HEK293T (cell line): ENCODE data around the gene VDAC1.

ENCODE experiments used
- CTCF ChIA-PET: fragments of 350-600 bp; formaldehyde crosslinking; extraction: SDS; loops from one replicate; lab custom pipeline; 2021; ENCODE audit warnings: antibody characterized with exemption, inconsistent platforms; lab: Yijun Ruan, JAX
- POLR2A ChIA-PET: fragments of 350-600 bp; formaldehyde crosslinking; extraction: SDS; loops from one replicate; lab custom pipeline; 2020; ENCODE audit warnings: antibody characterized with exemption, inconsistent platforms; lab: Yijun Ruan, JAX
- DNase-seq: peaks from one replicate; pipeline ENCODE4 v3.0.0; 2012; ENCODE audit warnings: mixed read lengths; ENCODE audit errors: extremely low spot score
- ARNT ChIP-seq: fragments of 450-650 bp; IDR thresholded peaks from 2 replicates; pipeline ENCODE4 v1.6.1; 2017; ENCODE audit warnings: mild to moderate bottlenecking
- BHLHE40 ChIP-seq: fragments of 450-650 bp; IDR thresholded peaks from 2 replicates; pipeline ENCODE4 v1.6.1; 2016; ENCODE audit warnings: mild to moderate bottlenecking, moderate library complexity, borderline replicate concordance
- CTBP1 ChIP-seq: fragments of 450-650 bp; IDR thresholded peaks from 2 replicates; pipeline ENCODE4 v1.6.1; 2016; ENCODE audit warnings: borderline replicate concordance
- ELF4 ChIP-seq: fragments of 450-650 bp; IDR thresholded peaks from 2 replicates; pipeline ENCODE4 v1.6.1; 2017; ENCODE audit warnings: antibody characterized with exemption
- FOXA1 ChIP-seq: fragments of 450-650 bp; IDR thresholded peaks from 2 replicates; pipeline ENCODE4 v1.6.1; 2016; ENCODE audit warnings: mild to moderate bottlenecking
- FOXK2 ChIP-seq: fragments of 450-650 bp; IDR thresholded peaks from 2 replicates; pipeline ENCODE4 v1.6.1; 2016; ENCODE audit warnings: mild to moderate bottlenecking
- FOXM1 ChIP-seq: fragments of 450-650 bp; IDR thresholded peaks from 2 replicates; pipeline ENCODE4 v1.6.1; 2017; ENCODE audit warnings: mild to moderate bottlenecking, borderline replicate concordance
- HDGF ChIP-seq: fragments of 450-650 bp; IDR thresholded peaks from 2 replicates; pipeline ENCODE4 v1.6.1; 2017; ENCODE audit warnings: antibody characterized with exemption, borderline replicate concordance
- L3MBTL2 ChIP-seq: fragments of 450-650 bp; conservative IDR thresholded peaks from 2 replicates; pipeline ENCODE4 v1.6.1; 2016; ENCODE audit warnings: mild to moderate bottlenecking
- LEF1 ChIP-seq: fragments of 450-650 bp; IDR thresholded peaks from 2 replicates; pipeline ENCODE4 v1.6.1; 2017; ENCODE audit warnings: mild to moderate bottlenecking, borderline replicate concordance
- NFRKB ChIP-seq: fragments of 450-650 bp; IDR thresholded peaks from 2 replicates; pipeline ENCODE4 v1.6.1; 2016; ENCODE audit warnings: mild to moderate bottlenecking, moderate library complexity
- PKNOX1 ChIP-seq: fragments of 450-650 bp; IDR thresholded peaks from 2 replicates; pipeline ENCODE4 v1.6.1; 2016
- SP1 ChIP-seq: fragments of 450-650 bp; IDR thresholded peaks from 2 replicates; pipeline ENCODE4 v1.6.1; 2017
- SUZ12 ChIP-seq: fragments of 450-650 bp; IDR thresholded peaks from 2 replicates; pipeline ENCODE4 v1.6.1; 2016; ENCODE audit warnings: mild to moderate bottlenecking
- TARDBP ChIP-seq: fragments of 450-650 bp; IDR thresholded peaks from 2 replicates; pipeline ENCODE4 v1.6.1; 2016
- ZNF384 ChIP-seq: fragments of 450-650 bp; IDR thresholded peaks from 2 replicates; pipeline ENCODE4 v1.6.1; 2016

Gene VDAC1

GRCh38 chr5:134019636-134020035, 14.9 kb upstream of the VDAC1 start:
- no peak for TF ChIP-seq L3MBTL2
- TF ChIP-seq LEF1 = no peak
- no peak for TF ChIP-seq FOXK2
- TF ChIP-seq ELF4 = no peak
- no peak for TF ChIP-seq FOXM1
- no peak for TF ChIP-seq FOXA1
- no peak for DNase-seq
- ChIA-PET POLR2A (no interaction called here), CTCF (interaction anchor here (1.0 kb wide), 1 partner anchor 20 kb away, joined by 3 read pairs; no protein-coding TSS in a partner anchor)

GRCh38 chr5:134018986-134019316, 14.2 kb upstream of the VDAC1 start:
- TF ChIP-seq TARDBP (no peak), SP1 (no peak), FOXA1 (no peak), ZNF384 (no peak), HDGF (no peak), FOXK2 (no peak), ELF4 (no peak), NFRKB (no peak), LEF1 (no peak), CTBP1 (no peak)
- CTCF ChIA-PET = interaction anchor here (1.2 to 2.7 kb wide), 2 partner anchors 7 to 21 kb away, joined by 3 to 9 read pairs; no protein-coding TSS in a partner anchor
- DNase-seq = no peak
- POLR2A ChIA-PET = no interaction called here

GRCh38 chr5:134018154-134018985, 13.6 kb upstream of the VDAC1 start:
- no peak for DNase-seq
- CTCF ChIA-PET = interaction anchor here (1.2 to 2.7 kb wide), 2 partner anchors 8 to 21 kb away, joined by 3 to 9 read pairs; no protein-coding TSS in a partner anchor
- TF ChIP-seq SP1 (no peak), FOXM1 (no peak), FOXA1 (no peak), L3MBTL2 (no peak), TARDBP (no peak)
- POLR2A ChIA-PET = interaction anchor here (1.9 kb wide), 1 partner anchor 13 kb away, joined by 6 read pairs; the partner anchor contains the start of gene VDAC1

- DNase-seq = no peak
- POLR2A ChIA-PET = no interaction called here
- CTCF ChIA-PET = interaction anchor here (1.0 to 2.3 kb wide), 2 partner anchors 15 to 31 kb away, joined by 4 to 6 read pairs; no protein-coding TSS in a partner anchor
- TF ChIP-seq SP1 = no peak
- no peak for TF ChIP-seq ELF4
- no peak for TF ChIP-seq ARNT
- TF ChIP-seq ZNF384 = no peak
- TF ChIP-seq SUZ12 = no peak
- no peak for TF ChIP-seq BHLHE40
- TF ChIP-seq FOXA1 = no peak
- TF ChIP-seq NFRKB = no peak
- no peak for TF ChIP-seq HDGF
- no peak for TF ChIP-seq L3MBTL2
- no peak for TF ChIP-seq FOXK2
- no peak for TF ChIP-seq CTBP1
- no peak for TF ChIP-seq FOXM1
Observed at GRCh38 chr5:134008266-134008749, 3.5 kb upstream of the VDAC1 start.

GRCh38 chr5:134007581-134008265, 2.9 kb upstream of the VDAC1 start:
- DNase-seq = peak; percentile 57
- ChIA-PET CTCF (interaction anchor here (1.0 to 2.3 kb wide), 2 partner anchors 15 to 32 kb away, joined by 4 to 6 read pairs; no protein-coding TSS in a partner anchor), POLR2A (no interaction called here)
- TF ChIP-seq ARNT (no peak), TARDBP (no peak), CTBP1 (no peak), FOXM1 (no peak), L3MBTL2 (no peak), FOXK2 (no peak), NFRKB (no peak), SP1 (no peak), SUZ12 (no peak), BHLHE40 (no peak), ELF4 (no peak), LEF1 (no peak), FOXA1 (no peak), PKNOX1 (no peak), ZNF384 (no peak), HDGF (no peak)

- ChIA-PET CTCF (interaction anchor here (0.7 to 1.8 kb wide), 2 partner anchors 9 to 20 kb away, joined by 6 to 12 read pairs; no protein-coding TSS in a partner anchor), POLR2A (interaction anchor here (1.5 kb wide), 1 partner anchor 20 kb away, joined by 6 read pairs; no protein-coding TSS in a partner anchor)
- no peak for DNase-seq
- TF ChIP-seq ELF4 (no peak), BHLHE40 (no peak), SUZ12 (no peak), NFRKB (no peak), L3MBTL2 (no peak), CTBP1 (no peak), FOXM1 (no peak), ZNF384 (no peak), HDGF (no peak), TARDBP (no peak), FOXA1 (no peak), FOXK2 (no peak), LEF1 (no peak), ARNT (no peak), SP1 (no peak), PKNOX1 (no peak)
Observed at GRCh38 chr5:134006115-134006514, 1.3 kb upstream of the VDAC1 start.
